Epithelial cell of proximal tubule (primary cell): ENCODE measurements around the gene SOS2. TPM values are rescaled to one million over a fixed set of nuclear protein-coding genes. Genes with fewer than 3 reads are reported as not detected.
A peak's percentile ranks its signal among the peaks of the same experiment; 100 is the strongest.

Experiments
- DNase-seq: peaks from one replicate; pipeline ENCODE4 v3.0.0-alpha.2; 2011; ENCODE audit warnings: low read depth
- H3K4me3 ChIP-seq: 2 replicates; pipeline ENCODE4 v1.5.1; 2011; ENCODE audit warnings: low read depth, mild to moderate bottlenecking, low read length
- total RNA-seq: library from RNA; depleted of rRNA; stranded (reverse); fragments of >200 nt; gene quantifications from 2 replicates; pipeline ENCODE4 v1.2.3, GENCODE V29; 2015
- TF ChIP-seq, protein P1 (sequence below): conservative IDR thresholded peaks from 2 replicates; pipeline ENCODE4 v1.5.1; 2012; ENCODE audit warnings: low read depth, mild to moderate bottlenecking, low read length

Gene SOS2
- total RNA-seq, 1 donor from 2014 or later, result 13.5 TPM

DNA sequence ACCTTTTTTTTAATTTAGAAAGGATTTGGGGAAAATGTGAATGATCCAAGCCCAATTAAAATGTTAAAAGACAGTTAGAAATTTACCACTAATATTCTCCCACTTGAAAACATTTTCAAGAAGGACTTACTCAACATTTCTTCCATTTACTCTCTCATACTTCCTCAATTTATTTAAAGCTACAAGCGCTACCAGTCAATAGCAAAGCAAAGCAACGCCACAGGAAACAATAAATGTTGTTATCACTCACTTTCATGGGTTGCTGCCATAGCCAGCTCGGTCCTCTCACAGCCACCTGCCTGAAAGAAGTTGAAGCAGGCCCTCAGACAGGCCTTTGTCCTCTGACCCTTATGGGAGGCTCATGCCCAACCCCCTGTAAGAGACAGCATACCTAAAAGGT lies 6.0 kb upstream of the SOS2 start:
- TF ChIP-seq, protein P1, sequence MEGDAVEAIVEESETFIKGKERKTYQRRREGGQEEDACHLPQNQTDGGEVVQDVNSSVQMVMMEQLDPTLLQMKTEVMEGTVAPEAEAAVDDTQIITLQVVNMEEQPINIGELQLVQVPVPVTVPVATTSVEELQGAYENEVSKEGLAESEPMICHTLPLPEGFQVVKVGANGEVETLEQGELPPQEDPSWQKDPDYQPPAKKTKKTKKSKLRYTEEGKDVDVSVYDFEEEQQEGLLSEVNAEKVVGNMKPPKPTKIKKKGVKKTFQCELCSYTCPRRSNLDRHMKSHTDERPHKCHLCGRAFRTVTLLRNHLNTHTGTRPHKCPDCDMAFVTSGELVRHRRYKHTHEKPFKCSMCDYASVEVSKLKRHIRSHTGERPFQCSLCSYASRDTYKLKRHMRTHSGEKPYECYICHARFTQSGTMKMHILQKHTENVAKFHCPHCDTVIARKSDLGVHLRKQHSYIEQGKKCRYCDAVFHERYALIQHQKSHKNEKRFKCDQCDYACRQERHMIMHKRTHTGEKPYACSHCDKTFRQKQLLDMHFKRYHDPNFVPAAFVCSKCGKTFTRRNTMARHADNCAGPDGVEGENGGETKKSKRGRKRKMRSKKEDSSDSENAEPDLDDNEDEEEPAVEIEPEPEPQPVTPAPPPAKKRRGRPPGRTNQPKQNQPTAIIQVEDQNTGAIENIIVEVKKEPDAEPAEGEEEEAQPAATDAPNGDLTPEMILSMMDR, result no peak
- H3K4me3 ChIP-seq, result no peak overlapping the region
- no peak for DNase-seq

DNA sequence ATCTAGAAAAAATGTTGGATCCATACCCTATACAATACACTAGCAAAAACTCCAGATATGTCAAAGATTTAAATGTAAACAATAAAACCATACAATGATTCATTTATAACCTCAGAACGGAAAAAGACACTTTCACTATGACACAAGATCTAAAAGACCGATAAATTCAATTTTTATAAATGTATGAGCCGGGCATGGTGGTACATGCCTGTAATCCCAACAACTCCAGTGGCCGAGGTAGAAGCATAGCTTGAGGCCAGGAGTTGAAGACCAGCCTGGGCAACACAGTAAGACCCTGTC lies 2.5 kb upstream of the SOS2 start:
- TF ChIP-seq, protein P1, result no peak
- DNase-seq, result no peak

DNA sequence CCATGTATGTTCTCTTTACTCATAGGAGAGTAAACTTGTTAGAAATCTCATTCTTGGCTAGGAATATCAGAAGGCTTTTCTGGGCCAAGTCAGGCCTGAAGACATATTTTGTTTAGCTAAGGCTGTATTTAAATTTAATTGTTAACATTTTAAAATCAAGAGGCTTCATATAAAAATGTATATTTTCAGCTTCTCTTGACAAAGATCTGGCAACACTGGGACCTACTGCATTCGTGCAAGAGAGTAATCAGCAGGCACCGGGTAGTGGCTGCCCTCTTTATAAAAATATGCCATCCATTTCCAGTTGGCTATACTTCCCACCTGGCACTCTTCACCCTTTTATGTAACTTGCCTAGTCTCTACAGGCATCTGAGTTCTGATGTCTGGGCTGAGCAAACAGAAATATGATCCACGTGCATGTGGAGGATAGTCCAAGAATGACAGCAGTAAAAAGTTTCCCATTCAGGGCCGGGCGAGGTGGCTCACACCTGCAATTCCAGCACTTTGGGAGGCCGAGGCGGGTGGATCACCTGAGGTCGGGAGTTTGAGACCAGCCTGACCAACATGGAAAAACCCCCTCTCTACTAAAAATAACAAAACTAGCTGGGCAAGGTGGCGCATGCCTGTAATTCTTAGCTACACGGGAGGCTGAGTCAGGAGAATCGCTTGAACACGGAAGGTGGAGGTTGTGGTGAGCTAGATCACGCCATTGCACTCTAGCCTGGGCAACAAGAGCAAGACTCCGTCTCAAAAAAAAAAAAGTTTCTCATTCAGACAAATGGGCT lies 2.0 kb upstream of the SOS2 start:
- no peak overlapping the region for H3K4me3 ChIP-seq
- no peak for DNase-seq
- TF ChIP-seq, protein P1, result no peak

More for the DNA sequence above, 2.5 kb upstream of the SOS2 start:
- H3K4me3 ChIP-seq, result no peak overlapping the region

DNA sequence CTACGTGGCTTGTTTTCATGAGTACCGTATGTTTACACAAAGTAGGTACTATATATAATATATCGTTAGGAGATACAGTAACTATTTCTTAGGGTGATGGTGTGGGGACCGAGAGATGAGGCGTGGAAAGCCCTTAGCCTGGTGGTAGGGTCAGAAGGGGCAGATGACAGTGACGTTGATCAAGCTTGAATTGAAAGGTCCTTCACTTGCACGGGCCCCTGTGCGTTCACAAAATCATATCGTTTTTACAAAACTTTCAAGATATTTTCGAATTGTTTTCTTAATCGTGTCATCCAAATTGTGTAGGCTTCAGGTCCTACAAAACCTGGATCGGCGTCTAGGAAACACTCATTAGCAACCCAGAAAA lies 881 bp upstream of the SOS2 start:
- TF ChIP-seq, protein P1, result no peak
- DNase-seq, result no peak
- H3K4me3 ChIP-seq, result peak overlapping the region; percentile 86

DNA sequence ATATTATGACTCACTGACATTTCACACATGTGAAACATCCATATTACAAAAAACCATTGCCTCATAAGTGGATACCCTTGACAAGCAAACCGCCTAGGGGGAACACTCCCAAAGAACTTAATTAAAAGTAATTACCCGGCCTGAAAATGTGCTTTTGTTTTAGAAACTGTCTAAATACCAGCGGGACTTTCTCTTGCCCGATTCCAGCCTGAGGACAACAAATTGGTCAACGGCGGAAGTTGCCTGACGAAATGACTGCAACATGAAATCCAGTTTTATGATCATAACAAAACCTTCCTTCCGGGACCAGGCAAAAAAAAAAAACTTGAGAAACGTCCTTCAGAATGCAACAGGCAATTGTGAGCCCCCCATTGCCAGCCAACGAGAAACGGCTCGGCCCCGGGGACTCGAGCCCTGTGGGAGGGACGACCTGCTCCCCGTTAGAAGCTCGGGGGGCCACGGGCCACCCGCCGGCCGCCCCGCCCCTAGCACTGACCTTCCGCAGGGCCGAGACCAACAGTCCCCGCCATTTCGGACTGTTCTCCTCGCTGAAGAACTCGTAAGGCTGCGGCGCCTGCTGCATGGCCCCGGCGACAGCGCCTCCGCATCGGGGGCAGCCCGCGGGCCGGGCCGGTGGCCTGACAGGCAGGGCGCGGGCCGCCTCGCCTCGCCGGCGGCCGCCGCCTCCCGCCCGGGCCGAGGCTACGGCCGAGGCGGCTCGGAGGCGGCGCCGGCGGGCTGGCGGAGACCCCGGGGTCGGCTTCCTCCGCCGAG lies 490 bp downstream of the SOS2 start:
- TF ChIP-seq, protein P1, result no peak
- peak overlapping the region; percentile 86 for H3K4me3 ChIP-seq
- DNase-seq, result no peak

DNA sequence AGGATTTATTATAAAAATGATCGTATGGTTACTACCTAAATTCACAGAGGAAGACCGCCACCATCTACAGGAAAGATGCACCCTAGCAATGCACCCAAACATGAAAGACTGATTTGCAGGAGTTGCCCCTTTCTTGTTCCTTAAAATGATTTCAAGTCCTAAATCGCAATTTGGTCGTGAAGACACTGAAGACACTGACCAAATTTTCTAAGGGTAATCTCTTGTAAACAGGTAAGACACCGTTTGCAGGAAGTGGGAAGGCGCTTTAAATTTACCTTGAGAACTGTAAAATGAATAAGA lies 1.0 kb downstream of the SOS2 start:
- no peak for DNase-seq
- TF ChIP-seq, protein P1, result no peak
- H3K4me3 ChIP-seq, result peak overlapping the region; percentile 86

DNA sequence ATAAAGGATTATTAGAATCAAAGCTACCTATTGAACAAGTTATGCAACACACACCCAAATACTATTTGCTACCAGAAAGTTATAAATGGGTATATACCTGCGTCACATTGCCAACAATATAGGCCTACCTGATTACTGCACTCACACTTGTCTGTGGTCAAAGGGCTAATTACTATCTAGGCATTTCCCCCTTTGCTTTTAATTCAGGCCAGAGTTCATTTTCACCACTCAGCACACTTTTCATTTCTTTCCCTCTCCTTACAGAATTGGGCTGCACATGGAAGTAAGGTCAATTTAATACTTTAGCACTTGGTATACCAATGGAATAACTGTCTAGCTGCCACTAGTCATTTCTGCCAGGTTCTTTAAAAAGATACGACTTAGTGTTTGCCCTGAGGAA lies 1.7 kb downstream of the SOS2 start:
- no peak for DNase-seq
- TF ChIP-seq, protein P1, result no peak
- peak overlapping the region; percentile 86 for H3K4me3 ChIP-seq
